HG03066 (cell line): ENCODE data around the gene DAZAP1.
A peak's percentile ranks its signal among the peaks of the same experiment; 100 is the strongest.
"Not testable (repeated sequence)": the region's sequence is repeated elsewhere in the genome, so short reads cannot be mapped to it uniquely, and the experiment has no call there.

Experiments
- ATAC-seq: cut with Tn5 transposase; IDR thresholded peaks from one replicate; pipeline ENCODE4 v1.9.1; 2021; ENCODE audit warnings: low read depth; ENCODE audit not compliant: unreplicated experiment

DAZAP1 gene

DNA sequence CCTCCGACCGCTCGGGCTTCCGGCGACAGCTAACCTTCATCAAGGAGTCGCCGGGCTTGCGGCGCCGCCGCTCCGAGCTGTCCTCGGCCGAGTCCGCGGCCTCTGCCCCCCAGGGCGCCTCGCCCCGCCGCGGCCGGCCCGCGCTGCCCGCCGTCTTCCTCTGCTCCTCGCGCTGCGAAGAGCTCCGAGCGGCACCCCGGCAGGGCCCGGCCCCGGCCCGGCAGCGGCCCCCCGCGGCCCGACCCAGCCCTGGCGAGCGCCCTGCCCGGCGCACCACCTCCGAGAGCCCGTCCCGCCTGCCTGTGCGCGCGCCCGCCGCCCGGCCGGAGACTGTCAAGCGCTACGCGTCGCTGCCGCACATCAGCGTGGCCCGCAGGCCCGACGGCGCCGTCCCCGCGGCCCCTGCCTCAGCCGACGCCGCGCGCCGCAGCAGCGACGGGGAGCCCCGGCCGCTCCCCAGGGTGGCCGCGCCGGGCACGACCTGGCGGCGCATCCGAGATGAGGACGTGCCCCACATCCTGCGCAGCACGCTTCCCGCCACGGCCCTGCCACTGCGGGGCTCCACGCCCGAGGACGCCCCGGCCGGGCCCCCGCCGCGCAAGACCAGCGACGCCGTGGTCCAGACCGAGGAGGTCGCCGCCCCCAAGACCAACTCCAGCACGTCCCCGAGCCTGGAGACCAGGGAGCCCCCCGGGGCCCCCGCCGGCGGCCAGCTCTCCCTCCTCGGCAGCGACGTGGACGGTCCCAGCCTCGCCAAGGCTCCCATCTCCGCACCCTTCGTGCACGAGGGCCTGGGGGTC, 62.1 kb downstream of the DAZAP1 start:
- ATAC-seq: no peak

DNA sequence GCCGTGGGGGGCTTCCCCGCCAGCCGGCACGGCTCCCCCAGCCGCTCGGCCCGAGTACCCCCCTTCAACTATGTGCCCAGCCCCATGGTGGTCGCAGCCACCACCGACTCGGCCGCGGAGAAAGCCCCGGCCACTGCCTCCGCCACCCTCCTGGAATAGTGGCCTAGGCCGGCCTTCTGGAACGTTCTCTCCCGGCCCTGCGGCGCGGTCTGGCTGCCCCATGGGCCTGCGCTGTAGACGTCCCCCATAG, 62.6 kb downstream of the DAZAP1 start:
- no peak for ATAC-seq

DNA sequence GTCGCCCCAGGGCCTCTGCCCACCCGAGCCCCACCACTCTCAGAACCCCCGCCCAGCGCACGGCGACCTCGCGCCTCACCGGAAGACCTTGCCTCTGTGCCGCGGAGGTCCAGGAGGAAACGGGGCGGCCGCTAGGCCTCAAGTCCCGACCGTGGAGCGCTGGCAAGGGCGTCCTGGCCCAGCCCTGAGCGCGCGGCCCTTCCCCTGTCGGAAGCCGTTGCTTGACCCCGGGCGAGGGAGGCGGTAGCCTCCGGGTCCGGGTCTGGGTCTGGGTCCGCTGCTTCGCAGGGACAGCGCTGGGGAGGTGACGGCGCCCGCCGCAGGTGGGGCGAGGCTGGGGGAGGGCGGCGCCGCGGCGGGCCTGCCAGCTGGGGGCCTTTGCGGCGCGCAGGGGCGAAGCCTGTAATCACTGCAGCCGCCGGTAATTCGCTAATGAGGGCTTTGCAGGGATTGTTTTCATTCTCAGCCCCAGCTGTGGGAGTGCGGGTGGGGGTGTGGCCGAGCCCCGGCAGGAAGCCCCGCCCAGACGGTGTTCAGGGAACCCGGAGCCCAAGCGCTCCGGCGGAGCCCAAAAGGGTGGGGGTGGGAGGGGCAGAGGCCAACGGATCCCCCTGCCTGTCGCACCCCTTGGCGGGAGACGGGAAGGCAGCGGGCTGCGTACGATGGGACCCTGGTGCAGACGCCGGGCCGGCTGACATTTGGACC, 63.1 kb downstream of the DAZAP1 start:
- no peak for ATAC-seq

DNA sequence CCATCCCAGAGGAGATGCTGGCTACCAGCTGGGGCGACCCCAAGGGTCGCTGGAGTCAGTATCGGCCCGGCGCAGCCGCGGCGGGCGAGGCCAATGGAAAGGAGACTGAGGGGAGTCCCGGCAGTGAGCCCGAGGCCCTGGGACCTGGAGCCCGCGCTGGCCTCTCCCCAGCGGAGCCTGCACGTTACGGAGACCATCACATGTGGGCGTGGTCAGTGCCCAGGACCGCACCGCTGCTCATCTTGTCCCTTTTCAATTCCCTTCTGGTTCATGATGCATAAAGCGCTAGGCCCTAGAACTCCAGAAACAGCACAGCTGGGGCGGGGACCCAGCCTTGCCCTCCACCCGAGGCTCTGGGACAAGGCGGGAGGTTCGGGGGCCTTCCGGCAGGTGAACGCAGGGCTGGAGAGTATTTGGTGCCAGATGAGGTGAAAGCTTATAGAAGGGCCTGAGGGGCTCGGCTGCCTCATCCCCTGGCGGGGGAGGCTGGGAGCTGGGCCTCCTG, 63.7 kb downstream of the DAZAP1 start:
- no peak for ATAC-seq

DNA sequence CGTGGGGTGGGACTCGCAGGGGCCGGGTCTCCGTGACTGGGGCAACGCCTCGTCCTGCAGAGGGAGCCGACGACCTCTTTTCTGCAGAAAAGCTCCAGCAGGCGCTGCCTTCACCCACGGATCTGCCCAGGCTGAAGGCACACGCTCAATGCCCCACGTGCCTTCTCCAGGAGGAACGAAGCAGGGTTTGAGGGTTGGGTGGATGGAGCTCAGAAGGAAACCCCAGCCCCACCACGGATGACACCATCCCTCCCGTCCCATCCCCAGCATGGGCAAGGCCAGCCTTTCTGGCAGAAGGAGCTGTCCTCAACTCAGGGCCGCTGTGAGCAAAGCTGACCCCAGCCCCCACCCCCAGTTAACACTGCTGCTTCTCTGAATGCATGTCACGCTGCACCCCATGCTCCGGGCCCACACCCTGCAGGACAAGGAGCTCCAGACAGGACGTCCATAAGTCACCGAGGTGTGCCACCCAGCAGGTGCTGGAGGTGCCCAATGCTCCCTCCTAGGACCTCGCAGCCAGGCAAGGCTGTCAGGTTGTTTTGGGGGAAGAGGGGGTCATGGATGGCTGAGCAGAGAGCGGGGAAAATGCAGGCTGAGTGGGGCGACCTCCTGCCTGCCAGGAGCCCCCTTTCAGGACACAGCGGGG, 64.3 kb downstream of the DAZAP1 start:
- no peak for ATAC-seq

DNA sequence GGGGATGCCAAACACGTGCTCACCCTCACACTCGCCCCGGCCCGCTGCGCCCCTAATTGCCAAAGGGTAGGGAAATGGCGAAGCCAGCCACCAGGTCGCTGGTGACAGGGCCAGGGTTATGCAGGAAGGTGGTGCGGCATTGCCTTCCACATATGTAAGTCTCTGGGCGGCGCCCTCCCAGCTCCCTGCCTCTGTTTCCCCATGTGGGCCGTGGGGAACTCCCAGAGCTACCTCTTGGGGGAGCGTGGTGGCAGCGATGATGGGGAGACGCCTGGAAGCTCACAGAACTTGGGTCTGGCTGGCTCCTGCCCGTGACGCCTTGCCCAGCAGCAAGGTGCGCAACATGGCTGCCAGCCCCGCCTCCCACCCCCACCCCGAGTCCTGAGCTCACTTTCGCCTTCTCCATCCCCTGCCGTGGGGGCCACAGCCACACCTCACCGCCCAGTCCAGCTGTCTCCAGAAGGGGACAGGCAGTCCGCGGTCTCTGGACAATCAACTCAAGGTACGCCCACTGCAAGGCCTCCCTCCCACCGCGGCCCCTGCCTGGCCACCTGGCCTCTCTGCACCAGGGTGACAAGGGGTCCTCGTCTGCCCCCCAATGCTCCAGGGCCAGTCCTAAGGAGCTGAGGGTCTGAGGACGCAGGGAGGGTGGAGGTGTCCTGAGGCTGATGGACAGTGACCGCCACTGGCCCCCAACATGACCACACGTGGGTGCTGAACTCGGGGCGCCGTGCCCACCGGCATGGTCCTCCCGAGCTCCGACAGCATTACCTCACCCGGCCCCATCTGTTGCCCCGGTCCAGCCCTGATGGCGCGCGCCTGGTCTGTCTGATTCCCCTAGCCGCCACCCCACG, 65.1 kb downstream of the DAZAP1 start:
- no peak for ATAC-seq

DNA sequence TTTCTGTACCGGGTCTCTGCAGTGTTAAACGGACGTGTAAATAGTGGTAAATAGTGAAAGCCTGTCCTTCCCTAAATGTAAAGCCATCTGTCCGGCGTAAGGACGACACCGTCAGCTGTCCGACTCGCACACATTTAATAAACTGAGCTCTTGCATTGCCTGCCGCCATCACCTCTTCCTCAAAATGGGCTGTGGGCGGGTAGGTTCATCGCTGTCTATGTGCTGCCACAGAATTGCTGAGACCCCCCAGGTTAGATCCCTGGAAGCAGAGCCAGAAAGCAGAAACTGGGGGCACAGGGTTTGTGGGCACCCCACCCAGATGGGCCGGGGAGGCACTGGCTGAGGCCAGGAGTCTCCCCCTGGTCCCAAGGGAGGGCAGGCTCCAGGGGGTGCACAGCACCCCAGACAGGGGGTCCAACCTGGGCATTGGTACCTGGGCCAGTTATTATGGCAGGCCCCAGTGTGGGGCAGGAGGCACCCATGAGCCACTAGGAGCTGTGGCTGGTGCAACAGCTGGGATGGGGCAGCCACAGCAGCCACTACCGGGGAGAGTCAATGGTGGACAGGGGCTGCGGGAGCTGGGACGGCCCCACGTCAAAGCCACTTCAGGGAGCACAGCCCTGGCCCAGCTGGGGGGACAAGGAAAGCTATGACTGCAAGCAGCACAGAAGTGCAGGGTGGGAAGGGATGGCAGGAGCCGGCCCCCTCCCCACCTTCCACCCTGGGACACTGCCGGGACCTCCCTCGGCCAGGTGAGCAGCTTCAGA, 65.9 kb downstream of the DAZAP1 start:
- no peak for ATAC-seq

DNA sequence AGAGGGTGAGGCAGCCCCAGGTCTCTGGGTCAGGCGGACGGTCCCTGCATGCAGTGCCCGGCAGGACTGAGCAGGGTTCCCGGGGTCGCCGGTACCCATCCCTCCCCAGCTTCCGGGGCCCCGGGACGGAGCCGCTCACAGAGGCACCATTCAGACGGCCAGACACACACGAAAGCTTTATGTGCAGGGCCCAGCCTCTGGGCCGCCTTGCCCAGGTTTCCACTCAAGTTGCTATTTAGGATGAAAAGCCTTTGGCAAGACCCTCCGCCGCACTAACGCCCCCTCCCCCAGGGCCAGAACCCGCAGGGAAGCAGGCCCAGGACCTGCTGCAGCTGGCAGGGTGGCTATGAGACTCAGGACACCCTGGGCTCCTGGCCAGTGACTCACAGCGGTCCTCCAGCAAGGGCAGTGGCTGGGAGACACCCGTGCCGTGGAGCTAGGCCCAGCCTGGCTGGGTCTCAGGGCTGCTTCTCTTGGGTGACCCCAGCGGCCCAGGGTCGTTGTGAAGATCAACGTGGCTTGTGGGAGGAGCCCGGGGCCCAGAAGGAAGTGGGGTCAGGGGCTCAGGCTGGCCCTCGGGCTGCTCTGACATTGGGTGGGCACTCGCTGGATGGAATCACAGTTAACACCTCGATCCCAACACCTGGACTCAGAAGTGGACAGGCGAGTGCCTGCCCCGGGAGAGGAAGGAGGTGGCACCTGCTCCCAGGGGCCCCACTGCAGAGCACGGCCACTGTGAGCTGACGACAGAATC, 66.8 kb downstream of the DAZAP1 start:
- no peak for ATAC-seq

DNA sequence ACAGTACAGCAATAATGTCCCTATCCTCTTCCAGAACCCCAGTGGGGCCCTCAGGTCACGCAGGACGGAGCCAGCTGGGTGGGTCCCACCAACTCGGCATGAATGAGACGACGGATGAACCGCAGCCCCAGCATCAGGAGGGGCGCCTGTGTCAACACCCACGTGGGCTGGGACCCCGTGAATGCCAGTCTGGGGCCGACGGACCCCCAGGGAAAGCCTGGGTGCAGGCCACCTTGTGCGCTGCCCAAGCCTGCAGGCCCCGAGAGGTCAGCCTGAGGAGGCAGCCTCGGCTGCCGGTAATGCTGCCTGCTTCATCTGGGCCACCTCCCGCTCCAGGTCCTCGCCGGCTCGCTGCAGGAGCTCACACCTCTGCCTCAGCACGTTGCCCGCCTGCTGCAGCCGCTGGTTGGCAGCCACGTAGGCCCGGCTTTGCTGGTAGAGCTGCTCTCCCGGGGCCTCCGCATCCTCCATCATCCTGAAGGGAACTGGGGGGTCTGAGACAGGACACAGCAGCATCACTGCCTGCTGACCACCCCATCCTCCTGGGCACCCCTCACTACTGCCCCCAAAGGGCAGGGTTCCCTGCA, 67.5 kb downstream of the DAZAP1 start:
- no peak for ATAC-seq

DNA sequence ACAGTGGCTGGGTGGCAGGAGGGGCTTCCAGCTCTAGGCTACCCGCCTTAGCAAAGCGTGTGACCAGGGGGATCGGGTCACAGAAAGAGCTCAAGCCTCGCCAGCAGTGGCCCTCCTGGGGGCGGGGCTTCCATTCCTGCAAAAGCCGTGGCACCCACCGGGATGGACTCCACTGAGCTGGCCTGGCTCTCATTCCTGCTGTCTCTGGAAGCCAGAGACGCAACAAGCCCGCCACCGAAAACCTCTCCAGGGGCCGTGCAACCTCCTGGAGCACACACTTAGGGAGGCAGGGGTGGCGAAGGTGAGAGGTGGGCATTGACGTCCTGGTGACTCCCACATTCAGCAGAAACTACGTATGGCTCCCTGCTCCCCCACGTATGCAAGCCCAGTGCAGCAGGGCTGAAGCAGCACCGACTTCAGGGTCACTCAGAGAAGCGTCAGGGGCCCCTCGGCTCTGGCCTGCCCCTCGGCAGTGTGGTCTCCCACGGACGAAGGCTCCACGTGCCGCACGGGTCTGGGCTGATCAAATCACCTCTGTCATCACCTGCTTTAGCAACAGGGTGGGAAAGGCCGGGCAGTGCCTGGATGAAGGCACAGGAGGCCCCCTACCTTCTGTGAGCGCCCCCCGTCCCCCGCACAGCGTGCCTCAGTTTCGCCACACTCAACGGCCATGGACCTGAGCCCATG, 68.5 kb downstream of the DAZAP1 start:
- no peak for ATAC-seq

DNA sequence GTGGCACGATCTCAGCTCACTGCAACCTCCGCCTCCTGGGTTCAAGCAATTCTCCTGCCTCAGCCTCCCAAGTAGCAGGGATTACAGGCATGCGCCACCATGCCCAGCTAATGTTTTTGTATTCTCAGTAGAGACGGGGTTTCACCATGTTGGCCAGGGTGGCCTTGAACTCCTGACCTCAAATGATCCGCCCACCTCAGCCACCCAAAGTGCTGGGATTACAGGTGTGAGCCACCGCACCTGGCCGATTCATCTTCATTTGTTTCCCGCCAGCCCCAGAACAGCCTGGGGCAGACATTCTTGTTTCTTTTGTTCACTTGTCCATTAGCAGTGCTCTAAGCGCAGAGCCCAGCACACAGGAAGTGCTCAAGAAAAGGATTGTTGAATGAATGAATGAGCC, 69.7 kb downstream of the DAZAP1 start:
- not testable (repeated sequence) for ATAC-seq

DNA sequence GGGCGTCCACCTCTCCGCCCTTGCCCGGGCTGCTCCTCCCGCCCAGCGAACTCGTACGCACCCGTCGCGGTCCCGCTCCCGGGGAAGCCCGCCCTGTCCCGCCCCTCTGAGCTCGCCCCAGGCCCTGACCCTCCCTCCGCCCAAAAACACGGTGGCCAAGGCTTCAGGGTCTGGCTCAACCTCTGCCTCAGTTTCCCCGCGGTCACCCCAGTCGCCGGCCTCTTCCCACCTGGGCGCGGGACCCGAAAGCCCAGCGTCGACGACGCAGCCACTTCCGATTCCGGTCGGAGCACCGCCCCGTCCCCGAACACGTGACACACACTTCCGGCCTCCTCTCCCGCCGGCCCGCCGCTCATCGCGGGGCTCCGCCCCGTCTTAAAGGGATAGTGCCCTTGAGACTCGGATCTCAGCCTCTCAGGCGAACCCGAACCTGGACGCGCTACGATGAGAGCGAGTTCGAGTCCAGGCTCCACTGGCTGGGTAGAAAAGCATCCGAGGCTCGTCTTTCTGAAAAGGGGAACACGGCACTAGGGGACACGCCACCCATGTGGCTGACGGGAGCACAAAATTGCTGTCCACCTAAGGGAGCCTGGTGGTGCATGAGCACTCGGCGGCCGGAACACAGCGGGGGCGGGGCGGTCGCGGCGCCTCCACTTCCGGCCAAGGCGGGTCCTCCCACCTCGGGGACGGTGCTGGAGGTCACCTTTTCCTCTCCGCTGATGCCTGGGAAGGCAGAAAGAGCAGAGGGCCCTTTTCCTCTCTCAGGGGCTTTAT, 71.7 kb downstream of the DAZAP1 start, which contains the start of gene C19orf25:
C19orf25 (minus strand) TSS at position 282 of the 774 bp plus-strand sequence. CDS start 312 bp downstream, outside the sequence.
- peak; percentile 81 for ATAC-seq

DNA sequence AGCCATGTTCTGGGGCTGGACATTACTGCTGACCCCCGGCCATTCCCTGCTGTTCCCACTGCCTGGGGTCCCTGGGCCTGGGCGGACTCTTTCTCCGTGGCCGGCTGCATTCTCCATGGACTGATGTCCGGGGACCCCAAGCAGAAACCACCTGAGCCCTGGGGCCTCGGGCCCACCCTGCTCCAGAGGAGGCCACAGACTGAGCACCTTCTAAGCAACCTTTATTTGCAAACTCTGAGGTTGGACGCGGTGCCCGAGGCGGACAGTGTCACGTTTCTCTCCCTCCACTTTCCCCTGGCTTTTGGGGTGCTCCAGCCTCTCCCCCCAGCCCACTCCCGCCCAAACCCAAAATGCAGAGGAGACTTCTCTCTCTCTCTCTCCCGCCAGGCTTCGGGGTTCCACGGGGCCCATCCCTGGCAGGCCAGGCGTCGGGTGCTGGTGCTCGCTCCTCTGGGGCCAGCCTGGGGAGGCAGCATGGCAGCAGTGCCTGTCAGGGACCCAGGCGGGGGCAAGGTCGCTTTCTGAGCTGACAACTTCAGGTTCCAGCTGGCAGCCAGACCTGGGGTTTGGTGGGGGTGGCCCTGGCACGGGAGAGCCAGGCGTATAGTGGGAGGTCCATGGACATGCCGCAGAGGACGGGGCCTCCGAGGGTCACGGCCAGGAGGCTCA, 74.0 kb downstream of the DAZAP1 start:
- ATAC-seq: no peak

DNA sequence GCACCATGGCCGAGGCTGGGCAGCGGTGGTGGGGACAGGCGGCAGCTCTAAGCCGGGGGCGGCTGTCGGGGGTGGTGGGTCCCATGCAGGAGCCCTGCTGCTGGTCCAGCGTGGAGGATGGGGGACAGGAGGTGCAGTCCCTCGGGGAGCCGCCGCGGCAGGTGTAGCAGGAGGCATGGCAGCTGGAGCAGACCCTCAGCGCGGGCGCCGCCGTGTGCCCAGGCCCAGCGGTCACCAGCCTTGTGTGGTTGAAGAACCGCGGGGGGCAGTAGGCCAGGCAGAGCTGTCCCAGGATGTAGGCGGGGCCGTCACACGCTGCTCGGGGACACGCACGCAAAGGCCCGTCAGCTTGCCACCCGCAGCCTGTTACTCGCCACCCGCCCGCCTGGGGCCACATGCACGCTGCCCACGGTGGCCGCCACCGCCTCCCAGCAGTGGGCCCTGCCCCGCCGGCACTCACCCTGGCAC, 74.5 kb downstream of the DAZAP1 start:
- ATAC-seq: no peak

DNA sequence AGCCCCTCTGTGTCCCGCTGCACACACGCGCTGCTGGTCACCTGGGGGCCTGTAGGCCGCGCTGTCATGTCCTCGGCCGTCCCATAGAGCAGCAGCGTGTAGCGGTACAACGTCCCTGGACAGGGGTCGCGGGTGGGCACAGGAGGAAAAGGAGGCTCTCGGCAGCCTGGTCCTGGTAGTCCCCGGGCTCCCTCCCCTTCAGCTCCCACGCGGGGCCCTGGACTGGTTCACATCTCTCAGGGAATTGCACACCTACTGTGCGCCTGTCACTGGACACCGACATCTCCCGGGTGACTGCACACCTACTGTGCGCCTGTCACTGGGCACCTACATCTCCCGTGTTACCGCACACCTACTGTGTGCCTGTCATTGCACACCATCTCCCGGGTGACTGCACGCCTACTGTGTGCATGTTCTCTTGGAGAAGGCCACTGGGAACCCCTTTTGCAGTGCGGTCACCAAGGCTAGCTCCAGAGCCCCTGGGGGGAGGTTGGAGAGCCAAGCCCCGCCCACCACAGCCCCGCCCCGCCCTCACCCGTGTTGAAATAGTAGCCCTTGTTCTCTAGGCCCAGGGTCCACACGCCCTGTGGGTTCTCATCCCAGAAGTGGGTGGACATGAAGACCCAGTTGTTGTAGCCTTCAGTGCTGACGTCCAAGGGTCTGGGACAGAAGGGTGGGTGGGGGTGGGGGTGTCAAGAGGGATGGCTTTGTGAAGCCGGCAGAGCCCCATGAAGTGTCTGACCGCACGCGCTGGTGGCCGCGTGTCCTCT, 75.2 kb downstream of the DAZAP1 start:
- ATAC-seq: no peak
